ENCODE measurements around the gene ZNF423.

The ZNF423 gene

GRCh38 chr16:49712542-49712941, 143.4 kb downstream of the ZNF423 start:
- DNase-seq = no peak

GRCh38 chr16:49712106-49712505, 143.8 kb downstream of the ZNF423 start:
- no peak for DNase-seq

- no peak for DNase-seq
These were observed 146.9 kb downstream of the ZNF423 start for GRCh38 chr16:49709057-49709456.

GRCh38 chr16:49708491-49708890, 147.4 kb downstream of the ZNF423 start:
- no peak for DNase-seq

- DNase-seq = no peak
These were observed 149.1 kb downstream of the ZNF423 start for GRCh38 chr16:49706620-49707355.

GRCh38 chr16:49704586-49705155, 151.2 kb downstream of the ZNF423 start:
- no peak for DNase-seq

GRCh38 chr16:49703483-49703882, 152.4 kb downstream of the ZNF423 start:
- no peak for DNase-seq

- DNase-seq = no peak
These were observed 154.0 kb downstream of the ZNF423 start for GRCh38 chr16:49701789-49702494.

- DNase-seq = no peak
These were observed 154.7 kb downstream of the ZNF423 start for GRCh38 chr16:49701065-49701685.

GRCh38 chr16:49700251-49701064, 155.5 kb downstream of the ZNF423 start:
- DNase-seq = no peak

- no peak for DNase-seq
These were observed 156.1 kb downstream of the ZNF423 start for GRCh38 chr16:49699841-49700175.

- DNase-seq = no peak
These were observed 156.7 kb downstream of the ZNF423 start for GRCh38 chr16:49698931-49699840.

- DNase-seq = no peak
These were observed 157.5 kb downstream of the ZNF423 start for GRCh38 chr16:49698453-49698815.

GRCh38 chr16:49697631-49698452, 158.1 kb downstream of the ZNF423 start:
- DNase-seq = no peak

- DNase-seq = no peak
These were observed 159.4 kb downstream of the ZNF423 start for GRCh38 chr16:49696414-49697101.

- no peak for DNase-seq
These were observed 160.0 kb downstream of the ZNF423 start for GRCh38 chr16:49695782-49696413.

GRCh38 chr16:49693445-49693844, 162.5 kb downstream of the ZNF423 start:
- DNase-seq = no peak

- no peak for DNase-seq
These were observed 165.1 kb downstream of the ZNF423 start for GRCh38 chr16:49690778-49691177.

- no peak for DNase-seq
These were observed 167.7 kb downstream of the ZNF423 start for GRCh38 chr16:49688036-49688697.

All from CD4-positive, alpha-beta T cell treated with Interleukin-4 for 4 hours (primary cell).